SH-SY5Y (cell line): ENCODE results near the gene SMARCA2.

Experiments
- GATA2 ChIP-seq: IDR thresholded peaks from 2 replicates; pipeline ENCODE4 v1.6.1; 2011; ENCODE audit warnings: mild to moderate bottlenecking, low read depth, low read length
- GATA3 ChIP-seq: IDR thresholded peaks from 2 replicates; pipeline ENCODE4 v1.6.1; 2011; ENCODE audit warnings: low read depth, mild to moderate bottlenecking, low read length, moderate library complexity

GRCh38 chr9:2155966-2156365 is 140.8 kb downstream of the SMARCA2 start:
- TF ChIP-seq GATA2 (no peak), GATA3 (no peak)
